DND-41 (cell line): ENCODE results near the gene ST3GAL6.

Experiments used
- ATAC-seq: fragments of 200-7000 bp; cut with Tn5 transposase; 3 replicates; pipeline ENCODE4 v1.9.1; 2021; ENCODE audit warnings: low read depth; ENCODE audit not compliant: insufficient read depth
- DNase-seq: peaks from one replicate; pipeline ENCODE4 v3.0.0-alpha.2; 2020
- H2AFZ ChIP-seq: 2 replicates; pipeline ENCODE4 v1.6.0; 2012; ENCODE audit warnings: low read depth, low read length
- H3K27ac ChIP-seq: 2 replicates; pipeline ENCODE4 v1.5.1; 2012; ENCODE audit warnings: low read length, inconsistent platforms
- H3K27me3 ChIP-seq: fragments of 200-600 bp; sonication (generic); 2 replicates; pipeline ENCODE4 v1.6.0; 2012; ENCODE audit warnings: low read length, mild to moderate bottlenecking, inconsistent platforms; ENCODE audit not compliant: insufficient read depth, poor library complexity
- H3K36me3 ChIP-seq: 2 replicates; pipeline ENCODE4 v1.5.1; 2012; ENCODE audit warnings: low read length, inconsistent platforms; ENCODE audit not compliant: insufficient read depth
- H3K4me1 ChIP-seq: 2 replicates; pipeline ENCODE4 v1.5.1; 2012; ENCODE audit warnings: mild to moderate bottlenecking, low read length; ENCODE audit not compliant: insufficient read depth
- H3K4me2 ChIP-seq: 2 replicates; pipeline ENCODE4 v1.6.0; 2012; ENCODE audit warnings: mild to moderate bottlenecking, moderate library complexity, low read length, inconsistent platforms; ENCODE audit not compliant: insufficient read depth
- H3K4me3 ChIP-seq, 2 experiments: fragments of 200-600 bp in 1 of 2; shearing (Covaris generic) in 1 of 2; 2 replicates each; pipeline ENCODE4 v1.5.1; 2012 to 2016; ENCODE audit warnings: inconsistent platforms in 2 of 2, low read length in 2 of 2, mild to moderate bottlenecking in 2 of 2, low read depth in 1 of 2, moderate library complexity in 1 of 2
- H3K79me2 ChIP-seq: 2 replicates; pipeline ENCODE4 v1.6.0; 2012; ENCODE audit warnings: low read length, inconsistent platforms; ENCODE audit not compliant: insufficient read depth
- H3K9ac ChIP-seq: 2 replicates; pipeline ENCODE4 v1.6.0; 2012; ENCODE audit warnings: low read depth, mild to moderate bottlenecking, inconsistent platforms, low read length, moderate library complexity
- H3K9me3 ChIP-seq: 2 replicates; pipeline ENCODE4 v1.5.1; 2012; ENCODE audit warnings: low read length, moderate library complexity, mild to moderate bottlenecking, inconsistent platforms; ENCODE audit not compliant: insufficient read depth, severe bottlenecking
- H4K20me1 ChIP-seq: 2 replicates; pipeline ENCODE4 v1.6.0; 2012; ENCODE audit warnings: low read length; ENCODE audit not compliant: insufficient read depth
- CTCF ChIP-seq: IDR thresholded peaks from 2 replicates; pipeline ENCODE4 v1.5.1; 2012; ENCODE audit warnings: borderline replicate concordance, low read length, moderate library complexity, mild to moderate bottlenecking; ENCODE audit not compliant: poor library complexity, severe bottlenecking; ENCODE audit errors: extremely low read depth
- EZH2 ChIP-seq: IDR thresholded peaks from 3 replicates; pipeline ENCODE4 v1.6.1; 2012; ENCODE audit warnings: borderline replicate concordance, low read depth, mild to moderate bottlenecking, moderate library complexity, low read length, inconsistent platforms; ENCODE audit not compliant: severe bottlenecking

The ST3GAL6 gene

GRCh38 chr3:98811048-98811447 lies 47.9 kb downstream of the ST3GAL6 start:
- H3K9ac ChIP-seq: no peak overlapping the region

GRCh38 chr3:98812851-98813374 lies 49.8 kb downstream of the ST3GAL6 start:
- Histone ChIP-seq H3K4me3 (no peak overlapping the region), H3K36me3 (peaks cover 29% of the 10 kb centered on the region), H3K27ac (no peak overlapping the region), H2AFZ (no peak overlapping the region), H3K4me2 (no peak overlapping the region), H4K20me1 (no peaks in the 10 kb centered on the region), H3K9ac (no peak overlapping the region), H3K9me3 (no peaks in the 10 kb centered on the region), H3K4me1 (no peaks in the 10 kb centered on the region), H3K27me3 (no peaks in the 10 kb centered on the region), H3K79me2 (no peaks in the 10 kb centered on the region)
- no peak for DNase-seq
- ATAC-seq: peak; percentile 73
- TF ChIP-seq CTCF (peak; percentile 80), EZH2 (no peak)

More at GRCh38 chr3:98811048-98811447, 47.9 kb downstream of the ST3GAL6 start:
- H3K27me3 ChIP-seq: no peaks in the 10 kb centered on the region
- DNase-seq (no peak), ATAC-seq (no peak)
- TF ChIP-seq EZH2: no peak
- no peak for TF ChIP-seq CTCF
- no peak overlapping the region for H3K27ac ChIP-seq
- no peaks in the 10 kb centered on the region for H3K79me2 ChIP-seq
- H3K4me1 ChIP-seq: no peaks in the 10 kb centered on the region
- no peaks in the 10 kb centered on the region for H3K9me3 ChIP-seq
- no peak overlapping the region for H2AFZ ChIP-seq
- no peaks in the 10 kb centered on the region for H4K20me1 ChIP-seq
- H3K4me3 ChIP-seq: no peak overlapping the region
- H3K4me2 ChIP-seq: no peak overlapping the region
- H3K36me3 ChIP-seq: peaks cover 37% of the 10 kb centered on the region

- no peak for TF ChIP-seq CTCF
- no peak for TF ChIP-seq EZH2
- peaks cover 23% of the 10 kb centered on the region for H3K36me3 ChIP-seq
- no peaks in the 10 kb centered on the region for H3K4me1 ChIP-seq
- no peaks in the 10 kb centered on the region for H3K9me3 ChIP-seq
- H3K27me3 ChIP-seq: no peaks in the 10 kb centered on the region
- no peak overlapping the region for H3K4me3 ChIP-seq
- DNase-seq (no peak), ATAC-seq (no peak)
- H4K20me1 ChIP-seq: no peaks in the 10 kb centered on the region
- no peak overlapping the region for H3K27ac ChIP-seq
- H3K4me2 ChIP-seq: no peak overlapping the region
- no peak overlapping the region for H3K9ac ChIP-seq
- H3K79me2 ChIP-seq: no peaks in the 10 kb centered on the region
- no peak overlapping the region for H2AFZ ChIP-seq
Measured at GRCh38 chr3:98814817-98815420, 51.8 kb downstream of the ST3GAL6 start.
